ENCODE measurements around the gene RNPS1.

Gene RNPS1, protein sequence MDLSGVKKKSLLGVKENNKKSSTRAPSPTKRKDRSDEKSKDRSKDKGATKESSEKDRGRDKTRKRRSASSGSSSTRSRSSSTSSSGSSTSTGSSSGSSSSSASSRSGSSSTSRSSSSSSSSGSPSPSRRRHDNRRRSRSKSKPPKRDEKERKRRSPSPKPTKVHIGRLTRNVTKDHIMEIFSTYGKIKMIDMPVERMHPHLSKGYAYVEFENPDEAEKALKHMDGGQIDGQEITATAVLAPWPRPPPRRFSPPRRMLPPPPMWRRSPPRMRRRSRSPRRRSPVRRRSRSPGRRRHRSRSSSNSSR
- long read RNA-seq, transcript RNPS1-220 (7 exons, 2,037 nt) = major isoform, 528 of 984 reads
- long read RNA-seq, transcript RNPS1-219 (6 exons, 1,685 nt) = minor isoform, 14 of 984 reads
- long read RNA-seq, transcript RNPS1-203 (8 exons, 2,069 nt) = minor isoform, 16 of 984 reads
- long read RNA-seq, transcript RNPS1-202 (8 exons, 2,241 nt) = minor isoform, 393 of 984 reads
- long read RNA-seq, partial matches to known transcripts = 8 of 984 reads
- long read RNA-seq, other reads (novel, unspliced or antisense) = 11 of 984 reads

GRCh38 chr16:2267913-2268666 lies at the start of gene RNPS1:
RNPS1 (minus strand) TSS chr16:2268126; CDS start chr16:2264643, 3,483 bp downstream.
- no peaks in the 10 kb centered on the region for H3K27me3 ChIP-seq (ENCODE audit: insufficient read depth, poor library complexity, severe bottlenecking)
- peak within 1 kb of the TSS; percentile 88 for H3K4me3 ChIP-seq (replicated peaks; ENCODE audit: insufficient read depth, low read length)
- peak; percentile 94 for DNase-seq (ENCODE audit: low read depth in 1 of 2, low spot score in 1 of 2)
- peak; percentile 36; the same call in 1 of the 2 replicates for TF ChIP-seq SPI1 (IDR thresholded peaks at IDR 0.05; ENCODE audit: borderline replicate concordance, low read depth)
- TF ChIP-seq, protein P1, sequence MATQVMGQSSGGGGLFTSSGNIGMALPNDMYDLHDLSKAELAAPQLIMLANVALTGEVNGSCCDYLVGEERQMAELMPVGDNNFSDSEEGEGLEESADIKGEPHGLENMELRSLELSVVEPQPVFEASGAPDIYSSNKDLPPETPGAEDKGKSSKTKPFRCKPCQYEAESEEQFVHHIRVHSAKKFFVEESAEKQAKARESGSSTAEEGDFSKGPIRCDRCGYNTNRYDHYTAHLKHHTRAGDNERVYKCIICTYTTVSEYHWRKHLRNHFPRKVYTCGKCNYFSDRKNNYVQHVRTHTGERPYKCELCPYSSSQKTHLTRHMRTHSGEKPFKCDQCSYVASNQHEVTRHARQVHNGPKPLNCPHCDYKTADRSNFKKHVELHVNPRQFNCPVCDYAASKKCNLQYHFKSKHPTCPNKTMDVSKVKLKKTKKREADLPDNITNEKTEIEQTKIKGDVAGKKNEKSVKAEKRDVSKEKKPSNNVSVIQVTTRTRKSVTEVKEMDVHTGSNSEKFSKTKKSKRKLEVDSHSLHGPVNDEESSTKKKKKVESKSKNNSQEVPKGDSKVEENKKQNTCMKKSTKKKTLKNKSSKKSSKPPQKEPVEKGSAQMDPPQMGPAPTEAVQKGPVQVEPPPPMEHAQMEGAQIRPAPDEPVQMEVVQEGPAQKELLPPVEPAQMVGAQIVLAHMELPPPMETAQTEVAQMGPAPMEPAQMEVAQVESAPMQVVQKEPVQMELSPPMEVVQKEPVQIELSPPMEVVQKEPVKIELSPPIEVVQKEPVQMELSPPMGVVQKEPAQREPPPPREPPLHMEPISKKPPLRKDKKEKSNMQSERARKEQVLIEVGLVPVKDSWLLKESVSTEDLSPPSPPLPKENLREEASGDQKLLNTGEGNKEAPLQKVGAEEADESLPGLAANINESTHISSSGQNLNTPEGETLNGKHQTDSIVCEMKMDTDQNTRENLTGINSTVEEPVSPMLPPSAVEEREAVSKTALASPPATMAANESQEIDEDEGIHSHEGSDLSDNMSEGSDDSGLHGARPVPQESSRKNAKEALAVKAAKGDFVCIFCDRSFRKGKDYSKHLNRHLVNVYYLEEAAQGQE (IDR thresholded peaks at IDR 0.05; ENCODE audit: insufficient replicate concordance, low read depth) = peak; percentile 78
- peak; percentile 39; the same call in 1 of the 2 replicates for TF ChIP-seq GABPA (IDR thresholded peaks at IDR 0.05; ENCODE audit: low read depth)
- TF ChIP-seq POLR2AphosphoS5 (IDR thresholded peaks at IDR 0.05; ENCODE audit: low read depth) = peak; percentile 100
- TF ChIP-seq CTCF (IDR thresholded peaks at IDR 0.05; ENCODE audit: insufficient read depth, low read length) = no peak
- peak within 1 kb of the TSS; percentile 97 for H3K27ac ChIP-seq (replicated peaks)

DNA sequence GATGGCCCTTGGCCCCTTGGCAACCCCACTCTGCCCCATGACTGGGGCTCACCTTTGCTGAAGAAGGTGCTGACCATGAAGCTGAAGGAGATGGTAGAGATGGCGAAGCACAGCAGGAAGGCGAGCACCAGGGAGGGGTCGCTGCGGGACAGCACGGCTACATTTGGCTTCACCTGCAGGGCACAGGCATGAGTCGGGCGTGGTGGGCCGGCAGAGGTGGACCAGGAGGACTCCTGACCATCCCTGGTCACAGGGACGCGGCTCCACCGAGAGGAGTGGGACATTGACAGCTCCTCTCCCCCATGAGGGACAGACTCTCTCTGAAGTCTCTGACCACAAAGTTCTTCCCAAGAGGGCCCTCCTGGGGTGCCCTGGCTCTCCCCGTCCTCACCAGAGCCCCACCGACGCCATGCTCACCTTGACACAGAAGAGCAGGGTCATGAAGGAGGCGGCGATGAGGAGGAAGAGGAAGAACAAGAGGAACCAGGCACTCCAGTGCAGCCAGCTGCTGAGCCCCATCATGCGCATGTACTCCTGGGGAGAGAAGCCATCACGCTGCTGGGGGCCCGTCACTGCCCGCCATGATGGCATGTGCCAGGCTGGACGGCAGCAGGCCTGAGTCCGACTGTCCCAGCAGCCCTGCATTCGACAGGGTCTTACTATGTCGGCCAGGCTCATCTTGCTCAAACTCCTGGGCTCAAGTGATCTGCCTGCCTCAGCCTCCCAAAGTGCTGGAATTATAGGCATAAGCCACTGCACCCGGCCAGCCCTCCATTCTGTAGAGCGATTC lies 49.5 kb upstream of the RNPS1 start:
- TF ChIP-seq POLR2AphosphoS5 (IDR thresholded peaks at IDR 0.05; ENCODE audit: low read depth) (no peak), SPI1 (IDR thresholded peaks at IDR 0.05; ENCODE audit: borderline replicate concordance, low read depth) (no peak), CTCF (IDR thresholded peaks at IDR 0.05; ENCODE audit: insufficient read depth, low read length) (no peak), GABPA (IDR thresholded peaks at IDR 0.05; ENCODE audit: low read depth) (no peak)
- TF ChIP-seq, protein P1 (IDR thresholded peaks at IDR 0.05; ENCODE audit: insufficient replicate concordance, low read depth) = no peak
- DNase-seq (ENCODE audit: low read depth in 1 of 2, low spot score in 1 of 2) = no peak
- no peaks in the 10 kb centered on the region for H3K27me3 ChIP-seq (ENCODE audit: insufficient read depth, poor library complexity, severe bottlenecking)
- no peak overlapping the region for H3K27ac ChIP-seq (replicated peaks)
- no peak overlapping the region for H3K4me3 ChIP-seq (replicated peaks; ENCODE audit: insufficient read depth, low read length)
